ENCODE data around the gene KCTD1. TPM values are rescaled to one million over a fixed set of nuclear protein-coding genes. Genes with fewer than 3 reads are reported as not detected.

The KCTD1 gene
- total and polyA plus RNA-seq, 2 donors (not counting 1 experiment from before 2014, with no cell fraction given): 4.2 to 8.4 TPM

DNA sequence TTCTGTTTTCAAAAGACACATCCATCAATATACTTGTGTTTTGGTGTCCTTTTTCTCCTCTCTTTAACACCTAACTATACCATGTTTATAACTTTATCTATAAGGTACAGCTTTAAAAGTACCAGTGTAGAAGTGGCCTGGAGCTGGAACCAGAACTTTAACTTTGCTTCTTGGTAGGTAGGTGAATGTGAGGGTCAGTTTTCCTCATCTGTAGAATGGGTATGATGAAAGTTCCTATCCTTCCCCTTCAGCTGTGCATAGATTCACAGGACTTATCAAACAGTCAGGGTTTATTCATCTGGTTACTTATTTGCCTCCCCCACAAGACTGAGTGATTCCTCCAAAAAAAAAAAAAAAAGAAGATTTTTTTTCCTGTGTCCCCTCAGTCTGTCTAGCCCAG is 12.7 kb downstream of the KCTD1 start:
- H3K9ac ChIP-seq (ENCODE audit: insufficient read depth, low read length): no peak overlapping the region
- no peaks in the 10 kb centered on the region for H3K79me2 ChIP-seq (ENCODE audit: control insufficient read depth, insufficient read depth, low read length)
- H3K36me3 ChIP-seq (ENCODE audit: control insufficient read depth, insufficient read depth, low read length): no peaks in the 10 kb centered on the region
- H3K4me3 ChIP-seq (replicated peaks in 1 of 4; ENCODE audit: control extremely low read depth in 1 of 4, insufficient read depth in 1 of 4, low read depth in 3 of 4, low read length in 4 of 4): no peak overlapping the region
- no peak overlapping the region for H3K4me2 ChIP-seq (ENCODE audit: extremely low read depth, insufficient read depth, low read length)
- H3K27ac ChIP-seq (ENCODE audit: insufficient read depth, low read length): no peak overlapping the region
- no peaks in the 10 kb centered on the region for H3K9me3 ChIP-seq (ENCODE audit: control insufficient read depth, insufficient read depth, low read depth, low read length)
- no peaks in the 10 kb centered on the region for H3K4me1 ChIP-seq (ENCODE audit: control insufficient read depth, extremely low read depth, insufficient read depth, low read length)
- TF ChIP-seq, protein P1, sequence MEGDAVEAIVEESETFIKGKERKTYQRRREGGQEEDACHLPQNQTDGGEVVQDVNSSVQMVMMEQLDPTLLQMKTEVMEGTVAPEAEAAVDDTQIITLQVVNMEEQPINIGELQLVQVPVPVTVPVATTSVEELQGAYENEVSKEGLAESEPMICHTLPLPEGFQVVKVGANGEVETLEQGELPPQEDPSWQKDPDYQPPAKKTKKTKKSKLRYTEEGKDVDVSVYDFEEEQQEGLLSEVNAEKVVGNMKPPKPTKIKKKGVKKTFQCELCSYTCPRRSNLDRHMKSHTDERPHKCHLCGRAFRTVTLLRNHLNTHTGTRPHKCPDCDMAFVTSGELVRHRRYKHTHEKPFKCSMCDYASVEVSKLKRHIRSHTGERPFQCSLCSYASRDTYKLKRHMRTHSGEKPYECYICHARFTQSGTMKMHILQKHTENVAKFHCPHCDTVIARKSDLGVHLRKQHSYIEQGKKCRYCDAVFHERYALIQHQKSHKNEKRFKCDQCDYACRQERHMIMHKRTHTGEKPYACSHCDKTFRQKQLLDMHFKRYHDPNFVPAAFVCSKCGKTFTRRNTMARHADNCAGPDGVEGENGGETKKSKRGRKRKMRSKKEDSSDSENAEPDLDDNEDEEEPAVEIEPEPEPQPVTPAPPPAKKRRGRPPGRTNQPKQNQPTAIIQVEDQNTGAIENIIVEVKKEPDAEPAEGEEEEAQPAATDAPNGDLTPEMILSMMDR (conservative IDR thresholded peaks at IDR 0.05 in 1 of 2, IDR thresholded peaks at IDR 0.05 in 1 of 2; ENCODE audit: low read depth in 1 of 2, low read length in 2 of 2): no peak
- TF ChIP-seq EZH2 (IDR thresholded peaks at IDR 0.05; ENCODE audit: low read length, missing control alignments): no peak
- H2AFZ ChIP-seq (ENCODE audit: low read length): no peak overlapping the region
- H3K27me3 ChIP-seq (ENCODE audit: control insufficient read depth, insufficient read depth, low read length): no peaks in the 10 kb centered on the region
- no peak for DNase-seq (ENCODE audit: low read depth in 2 of 2)
- no peaks in the 10 kb centered on the region for H4K20me1 ChIP-seq (ENCODE audit: control insufficient read depth, extremely low read depth, insufficient read depth, low read length)

DNA sequence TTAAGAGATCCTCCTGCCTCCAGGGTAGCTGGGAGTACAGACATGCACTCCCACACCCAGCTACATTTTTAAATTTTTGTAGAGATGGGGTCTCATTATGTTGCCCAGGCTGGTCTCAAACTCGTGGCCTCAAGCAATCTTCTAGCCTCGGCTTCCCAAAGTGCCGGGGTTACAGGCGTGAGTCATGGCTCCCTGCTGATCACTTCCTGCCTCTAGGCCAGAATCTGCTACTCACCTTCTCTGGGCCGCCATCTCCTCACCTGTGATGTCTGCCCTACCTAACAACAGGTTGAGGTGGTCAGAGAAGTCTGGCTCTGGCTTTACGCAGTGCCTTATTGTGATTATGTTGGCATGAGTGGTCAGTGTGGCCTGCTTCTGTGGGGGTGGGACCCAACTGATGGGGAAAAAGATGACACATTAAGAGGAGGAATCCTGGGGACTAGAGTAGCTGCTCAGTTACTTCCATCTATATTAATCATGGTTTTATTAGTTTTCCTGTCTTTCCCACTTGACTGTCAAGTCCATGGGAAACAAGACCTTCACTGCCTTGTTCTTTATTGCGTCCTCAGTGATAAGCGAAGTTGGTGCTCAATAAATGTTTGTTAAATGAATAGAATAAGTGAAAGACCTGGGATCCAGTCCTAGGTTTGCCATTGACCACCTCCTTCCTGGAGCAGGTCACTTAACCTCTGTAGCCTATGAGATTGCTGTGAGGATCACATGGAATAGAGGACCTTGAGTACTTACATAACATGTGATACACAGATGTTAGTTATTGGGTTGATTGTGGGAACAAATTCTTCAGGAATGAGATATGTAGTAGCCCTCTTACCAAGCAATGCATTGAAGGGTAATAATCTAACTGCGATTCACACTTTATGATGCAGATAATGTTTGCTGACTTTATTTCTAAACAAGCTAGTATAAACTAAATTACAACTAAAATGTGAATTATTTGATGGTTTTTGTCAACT is 15.7 kb downstream of the KCTD1 start:
- Histone ChIP-seq H3K9ac (ENCODE audit: insufficient read depth, low read length) (no peak overlapping the region), H3K4me3 (replicated peaks in 1 of 4; ENCODE audit: control extremely low read depth in 1 of 4, insufficient read depth in 1 of 4, low read depth in 3 of 4, low read length in 4 of 4) (no peak overlapping the region), H3K9me3 (ENCODE audit: control insufficient read depth, insufficient read depth, low read depth, low read length) (no peaks in the 10 kb centered on the region), H4K20me1 (ENCODE audit: control insufficient read depth, extremely low read depth, insufficient read depth, low read length) (no peaks in the 10 kb centered on the region), H3K4me1 (ENCODE audit: control insufficient read depth, extremely low read depth, insufficient read depth, low read length) (no peaks in the 10 kb centered on the region), H3K27ac (ENCODE audit: insufficient read depth, low read length) (no peak overlapping the region), H3K4me2 (ENCODE audit: extremely low read depth, insufficient read depth, low read length) (no peak overlapping the region), H3K27me3 (ENCODE audit: control insufficient read depth, insufficient read depth, low read length) (no peaks in the 10 kb centered on the region), H3K36me3 (ENCODE audit: control insufficient read depth, insufficient read depth, low read length) (no peaks in the 10 kb centered on the region), H3K79me2 (ENCODE audit: control insufficient read depth, insufficient read depth, low read length) (no peaks in the 10 kb centered on the region), H2AFZ (ENCODE audit: low read length) (no peak overlapping the region)
- peak in 1 of 2 donors; percentile 39 for DNase-seq (ENCODE audit: low read depth in 2 of 2)
- no peak for TF ChIP-seq EZH2 (IDR thresholded peaks at IDR 0.05; ENCODE audit: low read length, missing control alignments)

DNA sequence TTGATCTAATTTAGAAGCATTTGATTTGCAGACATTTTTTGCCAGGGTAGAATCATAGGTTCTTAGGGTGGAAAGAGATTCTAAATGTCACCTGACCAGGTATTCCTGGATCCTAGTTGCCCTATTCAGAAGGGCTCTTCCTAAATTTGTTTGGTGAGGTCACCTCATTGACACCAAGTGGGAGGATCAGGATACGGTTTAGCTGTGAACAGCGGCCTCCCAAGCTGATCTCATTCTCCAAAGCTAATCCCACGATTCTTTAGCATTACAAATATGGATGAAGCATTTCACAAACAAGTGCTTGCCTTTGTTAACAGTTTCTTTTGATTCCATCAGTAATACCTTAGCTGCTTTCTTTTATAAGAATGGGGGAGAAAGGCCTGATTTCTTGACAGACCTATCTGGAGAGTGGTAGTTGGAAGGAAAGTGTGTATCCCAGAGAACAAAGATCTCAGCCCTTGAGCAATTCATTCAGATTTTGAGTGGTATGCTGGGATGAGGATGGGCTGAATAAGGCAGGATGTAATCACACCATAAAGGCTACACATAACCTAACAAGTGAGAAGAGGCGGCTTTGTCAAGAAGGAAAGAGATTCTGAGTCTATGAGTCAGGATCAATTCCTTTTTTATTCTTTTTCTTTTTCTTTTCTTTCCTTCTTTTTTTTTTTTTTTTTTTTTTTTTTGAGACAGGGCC is 16.6 kb downstream of the KCTD1 start:
- H3K27ac ChIP-seq (ENCODE audit: insufficient read depth, low read length): no peak overlapping the region
- no peak overlapping the region for H3K9ac ChIP-seq (ENCODE audit: insufficient read depth, low read length)
- no peaks in the 10 kb centered on the region for H3K9me3 ChIP-seq (ENCODE audit: control insufficient read depth, insufficient read depth, low read depth, low read length)
- no peaks in the 10 kb centered on the region for H3K4me1 ChIP-seq (ENCODE audit: control insufficient read depth, extremely low read depth, insufficient read depth, low read length)
- no peaks in the 10 kb centered on the region for H3K79me2 ChIP-seq (ENCODE audit: control insufficient read depth, insufficient read depth, low read length)
- H4K20me1 ChIP-seq (ENCODE audit: control insufficient read depth, extremely low read depth, insufficient read depth, low read length): no peaks in the 10 kb centered on the region
- no peaks in the 10 kb centered on the region for H3K27me3 ChIP-seq (ENCODE audit: control insufficient read depth, insufficient read depth, low read length)
- no peak overlapping the region for H3K4me2 ChIP-seq (ENCODE audit: extremely low read depth, insufficient read depth, low read length)
- H3K4me3 ChIP-seq (replicated peaks in 1 of 4; ENCODE audit: control extremely low read depth in 1 of 4, insufficient read depth in 1 of 4, low read depth in 3 of 4, low read length in 4 of 4): no peak overlapping the region
- no peak overlapping the region for H2AFZ ChIP-seq (ENCODE audit: low read length)
- TF ChIP-seq EZH2 (IDR thresholded peaks at IDR 0.05; ENCODE audit: low read length, missing control alignments): no peak
- TF ChIP-seq, protein P1 (conservative IDR thresholded peaks at IDR 0.05 in 1 of 2, IDR thresholded peaks at IDR 0.05 in 1 of 2; ENCODE audit: low read depth in 1 of 2, low read length in 2 of 2): no peak
- no peaks in the 10 kb centered on the region for H3K36me3 ChIP-seq (ENCODE audit: control insufficient read depth, insufficient read depth, low read length)
- no peak for DNase-seq (ENCODE audit: low read depth in 2 of 2)

Data from fibroblast of lung (primary cell).